Measurements from ENCODE around the gene DACT2. TPM values are rescaled to one million over a fixed set of nuclear protein-coding genes. Genes with fewer than 3 reads are reported as not detected.
"Not testable (repeated sequence)": the region's sequence is repeated elsewhere in the genome, so short reads cannot be mapped to it uniquely, and the experiment has no call there.

Gene DACT2
- total RNA-seq, 1 experiment from 2014 or later = not detected

GRCh38 chr6:168326294-168327261 is 7.0 kb upstream of the DACT2 start:
- no peaks in the 10 kb centered on the region for H3K27me3 ChIP-seq (replicated peaks)
- H3K27ac ChIP-seq = no peak overlapping the region
- DNase-seq (ENCODE audit: low read depth in 1 of 2, low spot score in 2 of 2) = no peak
- no peaks in the 10 kb centered on the region for H3K36me3 ChIP-seq
- H3K4me1 ChIP-seq (replicated peaks) = no peaks in the 10 kb centered on the region
- H3K4me3 ChIP-seq = no peak overlapping the region
- peaks cover 5% of the 10 kb centered on the region; the same call in 1 of the 2 replicates for H3K9me3 ChIP-seq (replicated peaks)

DNA sequence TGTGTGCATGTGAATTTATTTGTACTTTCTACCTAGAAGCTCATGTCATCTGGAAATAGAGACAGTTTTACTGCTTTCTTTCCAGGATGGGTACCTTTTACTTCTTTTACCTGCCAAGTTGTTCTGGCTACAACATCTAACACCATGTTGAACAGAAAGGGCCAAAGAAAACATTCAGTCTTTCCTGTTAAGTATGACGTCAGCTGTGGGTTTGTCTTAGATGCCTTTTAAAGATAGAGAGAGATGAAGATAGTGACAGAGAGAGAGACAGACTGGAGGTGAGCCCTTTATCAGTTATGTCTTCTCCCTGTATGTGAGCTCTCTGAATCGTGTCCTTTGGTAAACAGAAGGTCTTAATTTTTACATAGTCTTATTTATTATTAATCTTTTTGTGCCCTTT is 3.4 kb upstream of the DACT2 start:
- no peak for DNase-seq (ENCODE audit: low read depth in 1 of 2, low spot score in 2 of 2)
- Histone ChIP-seq H3K27me3 (replicated peaks) (no peaks in the 10 kb centered on the region), H3K36me3 (no peaks in the 10 kb centered on the region), H3K27ac (no peak overlapping the region), H3K9me3 (replicated peaks) (no peaks in the 10 kb centered on the region), H3K4me1 (replicated peaks) (no peaks in the 10 kb centered on the region), H3K4me3 (no peak overlapping the region)

GRCh38 chr6:168320634-168321033 is 1.1 kb upstream of the DACT2 start:
- no peak overlapping the region for H3K4me3 ChIP-seq
- H3K27ac ChIP-seq = no peak overlapping the region
- no peaks in the 10 kb centered on the region for H3K36me3 ChIP-seq
- no peak for DNase-seq (ENCODE audit: low read depth in 1 of 2, low spot score in 2 of 2)
- H3K27me3 ChIP-seq (replicated peaks) = no peaks in the 10 kb centered on the region
- no peaks in the 10 kb centered on the region for H3K4me1 ChIP-seq (replicated peaks)
- H3K9me3 ChIP-seq (replicated peaks) = no peaks in the 10 kb centered on the region

GRCh38 chr6:168318579-168319278 is 848 bp downstream of the DACT2 start:
- H3K4me1 ChIP-seq (replicated peaks) = no peaks in the 10 kb centered on the region
- H3K27ac ChIP-seq = no peak overlapping the region
- DNase-seq (ENCODE audit: low read depth in 1 of 2, low spot score in 2 of 2) = no peak
- no peaks in the 10 kb centered on the region for H3K27me3 ChIP-seq (replicated peaks)
- no peak overlapping the region for H3K4me3 ChIP-seq
- no peaks in the 10 kb centered on the region for H3K9me3 ChIP-seq (replicated peaks)
- no peaks in the 10 kb centered on the region for H3K36me3 ChIP-seq

DNA sequence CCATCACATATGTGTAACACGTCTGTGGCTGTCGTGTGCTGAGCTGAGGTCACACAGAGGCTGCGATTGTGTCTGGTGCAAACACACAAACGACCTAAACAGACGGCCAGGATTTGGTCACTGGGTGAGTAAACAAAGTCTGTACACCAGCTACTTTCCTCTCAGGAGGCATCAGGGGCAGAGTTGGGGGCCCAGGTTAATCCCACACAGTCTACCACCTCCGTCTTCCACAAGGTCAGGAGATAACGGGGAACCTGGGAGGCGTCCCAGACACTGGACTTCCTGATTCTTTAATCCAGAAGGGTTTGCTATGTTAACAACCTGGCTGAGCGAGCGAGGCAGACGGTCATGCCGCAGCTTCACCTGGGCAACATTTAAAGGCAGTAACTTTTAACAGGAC is 1.5 kb downstream of the DACT2 start:
- Histone ChIP-seq H3K4me1 (replicated peaks) (no peaks in the 10 kb centered on the region), H3K36me3 (no peaks in the 10 kb centered on the region), H3K4me3 (no peak overlapping the region), H3K27ac (no peak overlapping the region), H3K27me3 (replicated peaks) (no peaks in the 10 kb centered on the region), H3K9me3 (replicated peaks) (no peaks in the 10 kb centered on the region)
- DNase-seq (ENCODE audit: low read depth in 1 of 2, low spot score in 2 of 2) = no peak

DNA sequence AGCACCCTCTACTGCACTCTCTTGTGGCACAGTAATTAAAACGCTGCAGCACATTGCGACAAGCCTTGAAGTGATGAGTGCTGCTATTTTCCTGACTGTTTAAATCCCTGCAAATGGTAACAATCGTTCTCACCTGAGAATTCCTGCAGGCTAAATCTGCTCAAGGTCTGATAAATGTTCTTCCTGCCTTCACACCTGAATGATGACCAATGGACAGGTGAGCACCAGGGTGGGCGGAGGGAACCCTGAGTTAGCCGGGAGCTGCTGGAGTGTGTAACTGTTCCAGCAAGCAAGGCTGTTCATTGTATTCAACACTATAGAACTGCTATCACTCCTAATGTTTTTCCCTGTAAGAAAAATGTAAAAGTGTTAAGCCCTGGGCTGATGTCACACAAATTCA is 4.0 kb downstream of the DACT2 start:
- H3K36me3 ChIP-seq = no peaks in the 10 kb centered on the region
- no peaks in the 10 kb centered on the region for H3K9me3 ChIP-seq (replicated peaks)
- H3K27me3 ChIP-seq (replicated peaks) = no peaks in the 10 kb centered on the region
- DNase-seq (ENCODE audit: low read depth in 1 of 2, low spot score in 2 of 2) = no peak
- H3K4me3 ChIP-seq = no peak overlapping the region
- H3K4me1 ChIP-seq (replicated peaks) = no peaks in the 10 kb centered on the region
- no peak overlapping the region for H3K27ac ChIP-seq

- no peaks in the 10 kb centered on the region for H3K27me3 ChIP-seq (replicated peaks)
- no peaks in the 10 kb centered on the region for H3K36me3 ChIP-seq
- no peak for DNase-seq (ENCODE audit: low read depth in 1 of 2, low spot score in 2 of 2)
- no peak overlapping the region for H3K4me3 ChIP-seq
- H3K27ac ChIP-seq = no peak overlapping the region
- H3K9me3 ChIP-seq (replicated peaks) = no peaks in the 10 kb centered on the region
- no peaks in the 10 kb centered on the region for H3K4me1 ChIP-seq (replicated peaks)
Measured at GRCh38 chr6:168314948-168315347, 4.6 kb downstream of the DACT2 start.

GRCh38 chr6:168314021-168314420 is 5.6 kb downstream of the DACT2 start:
- Histone ChIP-seq H3K27ac (no peak overlapping the region), H3K9me3 (replicated peaks) (no peaks in the 10 kb centered on the region), H3K36me3 (no peaks in the 10 kb centered on the region)

DNA sequence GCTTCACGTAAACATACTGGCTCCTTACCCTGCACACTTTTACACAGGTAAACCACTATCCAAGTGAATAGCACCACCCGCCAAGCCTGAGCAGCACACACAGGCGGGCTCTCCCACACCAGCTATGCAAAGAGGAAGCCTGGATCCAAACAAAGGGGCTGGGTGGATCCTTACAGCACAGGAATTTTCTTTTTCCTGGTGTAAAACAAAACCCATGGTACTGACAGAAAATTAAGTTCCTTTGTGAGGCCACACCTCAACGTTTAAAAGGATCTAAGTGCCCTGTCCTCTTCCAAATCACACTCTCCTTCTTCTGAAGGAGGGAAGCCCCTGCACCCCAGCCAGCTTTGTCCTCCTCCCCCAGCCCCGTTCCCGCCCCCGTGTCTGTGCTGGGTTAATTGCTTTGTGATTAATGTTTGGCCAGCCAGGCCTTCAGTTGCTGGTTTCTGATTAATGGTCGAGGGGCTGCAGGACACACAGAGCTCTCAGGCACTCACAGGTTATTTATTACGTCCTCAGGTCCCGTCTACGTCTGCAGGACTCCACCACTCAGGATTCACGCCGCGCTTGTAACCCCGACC is 6.1 kb downstream of the DACT2 start:
- no peak overlapping the region for H3K27ac ChIP-seq
- no peaks in the 10 kb centered on the region for H3K9me3 ChIP-seq (replicated peaks)

More at GRCh38 chr6:168314021-168314420, 5.6 kb downstream of the DACT2 start:
- no peaks in the 10 kb centered on the region for H3K27me3 ChIP-seq (replicated peaks)
- no peak for DNase-seq (ENCODE audit: low read depth in 1 of 2, low spot score in 2 of 2)
- no peak overlapping the region for H3K4me3 ChIP-seq
- H3K4me1 ChIP-seq (replicated peaks) = no peaks in the 10 kb centered on the region

GRCh38 chr6:168312125-168312507 is 7.5 kb downstream of the DACT2 start:
- H3K4me3 ChIP-seq; H3K4me1 ChIP-seq (replicated peaks); H3K27ac ChIP-seq; H3K9me3 ChIP-seq (replicated peaks); DNase-seq (ENCODE audit: low read depth in 1 of 2, low spot score in 2 of 2); H3K36me3 ChIP-seq; H3K27me3 ChIP-seq (replicated peaks): not testable (repeated sequence)

More for the DNA sequence above, 6.1 kb downstream of the DACT2 start:
- H3K36me3 ChIP-seq = no peaks in the 10 kb centered on the region
- H3K4me1 ChIP-seq (replicated peaks) = no peaks in the 10 kb centered on the region
- no peak overlapping the region for H3K4me3 ChIP-seq
- no peaks in the 10 kb centered on the region for H3K27me3 ChIP-seq (replicated peaks)
- DNase-seq (ENCODE audit: low read depth in 1 of 2, low spot score in 2 of 2) = no peak

- H3K36me3 ChIP-seq = no peaks in the 10 kb centered on the region
- no peaks in the 10 kb centered on the region for H3K9me3 ChIP-seq (replicated peaks)
- no peaks in the 10 kb centered on the region for H3K4me1 ChIP-seq (replicated peaks)
- no peak overlapping the region for H3K27ac ChIP-seq
- H3K4me3 ChIP-seq = no peak overlapping the region
- H3K27me3 ChIP-seq (replicated peaks) = no peaks in the 10 kb centered on the region
- no peak for DNase-seq (ENCODE audit: low read depth in 1 of 2, low spot score in 2 of 2)
Measured at GRCh38 chr6:168311410-168312124, 8.0 kb downstream of the DACT2 start.

DNA sequence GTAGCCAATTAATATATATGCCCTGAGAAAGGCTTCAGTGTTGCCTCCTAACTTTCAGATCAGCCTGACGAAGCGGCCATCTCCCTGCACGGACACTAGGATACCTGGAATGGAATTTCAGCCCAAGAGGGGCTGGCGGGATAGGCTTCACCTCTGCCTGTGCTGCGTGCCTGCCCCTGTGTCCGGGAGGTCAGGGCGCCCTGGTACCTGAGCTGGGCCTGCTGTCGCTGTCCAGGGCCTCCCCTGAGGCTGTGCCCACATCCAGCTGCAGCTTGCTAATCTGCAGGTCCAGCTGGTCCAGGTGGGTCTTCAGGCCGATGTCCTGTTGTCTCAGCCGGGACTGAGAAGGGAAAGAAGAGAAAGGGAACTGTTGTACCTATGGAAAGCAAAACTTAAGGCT is 8.6 kb downstream of the DACT2 start:
- H3K4me3 ChIP-seq = no peak overlapping the region
- H3K4me1 ChIP-seq (replicated peaks) = no peaks in the 10 kb centered on the region
- H3K27ac ChIP-seq = no peak overlapping the region
- H3K36me3 ChIP-seq = no peaks in the 10 kb centered on the region
- DNase-seq (ENCODE audit: low read depth in 1 of 2, low spot score in 2 of 2) = no peak
- no peaks in the 10 kb centered on the region for H3K9me3 ChIP-seq (replicated peaks)
- no peaks in the 10 kb centered on the region for H3K27me3 ChIP-seq (replicated peaks)

- H3K4me3 ChIP-seq = no peak overlapping the region
- H3K27me3 ChIP-seq (replicated peaks) = no peaks in the 10 kb centered on the region
- no peak overlapping the region for H3K27ac ChIP-seq
- H3K9me3 ChIP-seq (replicated peaks) = no peaks in the 10 kb centered on the region
- no peaks in the 10 kb centered on the region for H3K4me1 ChIP-seq (replicated peaks)
- no peak for DNase-seq (ENCODE audit: low read depth in 1 of 2, low spot score in 2 of 2)
- H3K36me3 ChIP-seq = no peaks in the 10 kb centered on the region
Measured at GRCh38 chr6:168310403-168310802, 9.2 kb downstream of the DACT2 start.
